ENCODE measurements around the gene SCLT1.
"Not testable (repeated sequence)": the region's sequence is repeated elsewhere in the genome, so short reads cannot be mapped to it uniquely, and the experiment has no call there.

Gene SCLT1

GRCh38 chr4:129069537-129069936 lies 23.8 kb downstream of the SCLT1 start:
- not testable (repeated sequence) for DNase-seq

DNA sequence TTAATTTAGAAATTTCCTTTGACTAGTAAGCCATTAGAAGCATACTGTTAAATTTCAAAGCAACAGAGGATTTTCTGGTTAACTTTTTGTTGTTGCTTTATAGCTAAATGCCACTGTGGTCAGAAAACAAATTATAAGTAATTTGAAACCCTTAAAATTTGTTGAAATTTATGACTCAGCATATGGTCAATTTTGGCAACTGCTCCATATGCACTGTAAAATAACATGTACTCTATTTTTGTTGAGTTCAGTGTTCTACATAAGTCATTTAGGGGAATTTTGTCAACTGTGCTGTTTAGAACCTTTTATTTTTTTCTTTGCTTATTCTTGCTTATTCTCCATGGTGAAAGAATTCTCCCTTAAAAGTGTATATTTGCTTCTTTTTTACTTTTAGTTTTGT lies 28.6 kb downstream of the SCLT1 start:
- no peak for DNase-seq

DNA sequence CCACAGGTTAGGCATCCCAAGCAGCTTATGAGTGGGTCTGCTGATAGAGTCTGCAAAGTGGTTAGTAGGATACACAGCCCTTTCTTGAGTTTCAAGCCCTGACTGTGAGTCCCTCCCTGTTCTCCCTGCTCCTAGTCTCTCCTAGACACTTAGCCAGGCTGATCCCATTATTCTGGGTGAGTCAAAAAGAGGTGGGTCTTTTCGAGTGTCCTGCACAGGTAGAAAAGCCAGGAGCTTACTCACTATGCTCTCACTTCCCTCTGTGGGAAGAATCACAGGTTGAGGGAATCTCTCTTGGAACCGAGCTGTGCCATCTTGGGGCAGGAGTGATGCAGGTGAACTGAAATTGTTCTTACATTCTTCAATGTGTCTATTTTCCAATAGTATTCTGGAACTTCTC lies 29.7 kb downstream of the SCLT1 start:
- DNase-seq = no peak

DNA sequence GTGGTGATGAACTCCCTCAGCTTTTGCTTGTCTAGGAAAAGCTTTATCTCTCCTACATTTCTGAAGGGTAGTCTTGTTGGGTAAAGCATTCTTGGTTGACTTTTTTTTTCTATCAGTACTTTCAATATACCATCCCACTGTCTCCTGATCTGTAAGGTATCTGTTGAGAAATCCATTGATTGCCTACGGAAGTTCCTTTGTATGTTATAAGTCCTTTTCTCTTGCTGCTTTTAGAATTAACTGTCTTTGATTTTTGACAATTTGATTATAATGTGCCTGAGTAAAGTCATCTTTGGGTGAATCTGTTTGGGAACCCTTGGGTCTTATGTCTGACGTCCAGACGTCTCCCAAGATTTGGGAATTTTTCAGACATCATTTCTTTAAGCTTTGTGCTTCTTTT lies 30.8 kb downstream of the SCLT1 start:
- DNase-seq = no peak

DNA sequence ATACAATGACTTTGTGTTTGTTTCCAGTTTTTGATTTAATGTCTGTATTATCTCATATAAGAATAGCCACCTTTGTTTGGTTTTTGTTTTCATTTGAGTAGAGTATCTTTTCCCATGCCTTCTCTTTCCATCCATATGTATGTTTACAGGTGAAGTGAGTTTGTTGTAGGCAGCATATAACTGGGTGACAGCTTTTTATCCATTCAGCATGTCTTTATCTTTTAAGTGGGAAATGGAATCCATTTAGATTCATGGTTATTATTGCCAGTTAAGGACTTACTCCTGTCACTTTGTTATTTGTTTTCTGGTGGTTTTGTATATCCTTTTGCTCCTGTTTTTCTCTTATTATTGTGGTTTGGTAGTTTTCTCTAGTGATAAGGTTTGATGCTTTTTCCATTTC lies 34.3 kb downstream of the SCLT1 start:
- no peak for DNase-seq

GRCh38 chr4:129046055-129046959 lies 47.0 kb downstream of the SCLT1 start:
- DNase-seq = no peak

GRCh38 chr4:129043523-129043922 lies 49.8 kb downstream of the SCLT1 start:
- no peak for DNase-seq

DNA sequence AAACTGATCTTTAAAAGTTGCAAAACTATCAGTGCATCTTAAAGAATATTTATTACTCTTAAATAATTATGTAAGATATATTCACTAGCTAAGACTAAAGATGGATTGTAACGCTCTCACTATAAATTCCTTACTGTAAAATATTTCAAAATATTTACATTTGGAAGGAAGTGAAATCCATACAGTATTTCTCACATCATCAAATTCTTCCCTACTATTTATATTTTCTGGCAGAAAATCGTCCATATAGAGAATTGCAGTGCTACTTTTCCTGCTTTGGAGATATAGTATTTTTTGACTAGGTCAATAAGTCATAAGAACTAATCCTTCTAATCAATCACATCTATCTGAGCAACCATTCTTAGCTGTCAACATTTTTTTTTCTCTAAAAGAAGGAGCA lies 52.9 kb downstream of the SCLT1 start:
- DNase-seq = no peak

- no peak for DNase-seq
Measured at GRCh38 chr4:129037093-129037492, 56.2 kb downstream of the SCLT1 start.

DNA sequence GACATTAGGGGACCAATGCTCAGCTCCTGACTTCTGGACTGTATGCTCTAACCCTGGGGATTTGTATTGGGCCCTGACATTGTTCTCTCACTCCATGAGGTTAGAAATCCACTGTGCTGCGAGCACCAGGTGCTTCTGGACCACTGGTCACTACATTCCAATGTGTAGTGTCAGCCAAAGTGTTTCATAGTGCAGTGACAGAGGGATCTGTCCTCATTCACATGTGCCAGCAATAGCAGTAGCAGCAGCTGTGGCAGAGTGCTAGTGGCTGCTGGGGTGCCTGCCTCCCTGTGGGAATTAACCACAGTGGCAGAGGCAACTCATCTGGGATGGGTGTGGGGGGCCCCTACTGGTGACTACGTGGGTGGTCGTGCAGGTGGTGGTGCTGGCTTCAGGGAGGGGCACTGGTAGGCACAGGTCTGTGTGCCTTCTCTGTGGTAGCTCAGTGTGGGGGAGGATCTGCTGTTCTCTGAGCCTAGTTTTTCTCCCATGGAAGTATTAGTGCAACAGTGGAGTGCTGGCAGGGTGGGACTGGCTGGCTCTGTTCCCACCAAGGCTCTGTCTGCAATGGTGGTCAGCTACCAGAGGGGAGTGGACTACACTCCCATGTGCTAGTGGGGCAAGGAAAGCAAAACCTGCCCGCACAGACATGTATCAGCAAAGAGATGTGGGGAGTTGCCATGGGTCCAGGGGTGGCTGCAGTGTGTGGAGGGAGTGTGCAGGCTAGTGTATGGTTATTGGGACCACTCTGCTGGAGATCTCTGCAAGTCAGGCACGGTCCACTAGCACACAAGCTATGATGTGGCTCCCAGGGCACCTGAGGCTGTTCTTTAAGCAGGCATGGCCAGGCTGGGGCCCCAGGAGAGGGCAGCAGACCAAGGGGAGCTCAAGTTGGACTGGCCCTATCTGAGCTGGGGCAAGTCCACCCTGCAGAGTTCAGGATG lies 78.5 kb downstream of the SCLT1 start:
- no peak for DNase-seq

DNA sequence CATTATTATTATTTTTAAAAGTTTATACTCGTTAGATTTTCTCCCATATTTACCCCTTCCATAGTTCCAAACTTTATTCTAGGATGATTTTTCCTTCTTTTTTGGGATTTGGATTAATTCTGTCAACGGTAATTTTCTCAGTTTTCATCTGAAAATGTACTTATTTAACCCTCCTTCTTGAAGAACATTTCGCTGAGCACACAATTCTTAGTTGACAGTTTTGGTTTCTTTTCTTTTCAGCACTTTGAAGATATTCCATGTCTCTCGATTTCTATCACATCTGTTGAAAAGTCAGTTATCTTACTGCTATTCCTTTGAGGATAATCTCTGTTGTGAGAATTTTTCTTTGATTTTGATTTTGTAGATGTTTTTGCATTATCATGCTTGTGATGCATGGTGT lies 85.2 kb downstream of the SCLT1 start:
- DNase-seq = no peak

DNA sequence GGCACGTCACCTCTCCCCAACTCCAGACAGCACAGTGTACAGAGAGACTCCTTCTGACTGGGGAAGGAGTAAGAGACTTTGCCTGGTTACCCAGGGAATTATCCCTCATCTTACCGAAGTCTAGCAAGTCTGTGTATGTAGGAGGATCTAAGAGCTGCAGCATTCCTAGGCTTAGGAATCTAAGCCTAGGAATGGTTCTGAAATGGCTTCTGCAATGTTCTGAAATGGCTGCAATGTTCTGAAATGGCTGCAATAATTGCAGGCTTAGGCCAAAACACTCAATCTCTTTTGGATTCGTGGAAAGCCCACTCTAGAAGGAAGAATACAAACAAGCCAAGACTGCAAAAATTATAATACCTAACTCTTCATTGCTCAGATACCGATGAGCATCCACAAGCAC lies 106.4 kb downstream of the SCLT1 start:
- no peak for DNase-seq

- no peak for DNase-seq
Measured at GRCh38 chr4:128986019-128986418, 107.3 kb downstream of the SCLT1 start.

DNA sequence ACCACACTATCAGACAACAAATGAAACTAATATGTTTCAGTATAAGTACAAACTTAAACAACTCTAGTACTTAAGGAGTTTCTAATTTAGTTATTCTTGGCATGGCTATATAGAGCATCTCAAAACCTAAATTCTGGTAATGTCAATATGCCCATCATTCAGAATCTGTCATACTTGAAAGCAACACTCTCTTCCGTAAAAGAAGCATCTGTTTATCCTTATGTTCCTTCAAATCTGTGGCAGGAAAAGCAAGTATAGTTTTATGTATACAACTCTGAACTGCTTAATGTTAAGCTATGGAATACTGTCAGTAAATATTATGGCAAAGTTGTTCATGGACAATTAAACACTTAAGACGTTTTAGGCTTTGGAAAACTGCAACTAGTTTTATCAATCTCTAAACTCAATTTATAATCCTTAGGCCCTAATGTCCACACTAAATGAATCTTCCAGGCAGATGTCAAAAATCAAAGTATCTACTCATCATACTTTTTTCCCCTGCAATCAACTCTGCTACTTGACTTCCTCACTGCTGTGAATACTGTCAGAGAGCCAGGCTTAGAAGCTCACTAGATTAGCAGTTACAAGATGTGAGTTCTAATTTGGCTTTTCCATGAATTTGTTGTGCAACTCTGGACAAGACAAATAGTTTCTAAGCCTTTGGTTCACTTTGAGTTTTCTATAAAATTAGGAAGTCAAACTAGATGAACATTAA lies 109.4 kb downstream of the SCLT1 start:
- DNase-seq = no peak

GRCh38 chr4:128981377-128981776 lies 112.0 kb downstream of the SCLT1 start:
- DNase-seq = no peak

GRCh38 chr4:128980816-128981326 lies 112.5 kb downstream of the SCLT1 start:
- DNase-seq = no peak

DNA sequence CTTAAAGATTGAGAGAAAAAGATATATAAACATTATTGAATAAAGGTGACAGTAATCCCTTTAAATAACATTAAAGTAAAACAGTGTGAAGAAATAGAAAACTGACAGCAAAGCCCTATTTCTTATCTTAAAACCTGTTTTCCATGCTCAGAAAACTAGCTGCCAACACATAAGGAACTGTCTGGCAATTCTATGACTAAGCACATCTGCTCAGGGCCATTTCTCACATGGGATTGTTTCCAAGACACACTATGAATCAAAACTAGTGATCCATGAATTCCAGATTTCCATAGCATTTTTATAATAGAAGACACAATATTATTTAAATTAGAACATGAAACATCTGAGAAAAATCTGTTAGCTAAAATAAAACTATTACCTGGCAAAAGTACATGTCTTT lies 113.4 kb downstream of the SCLT1 start:
- DNase-seq = no peak

DNA sequence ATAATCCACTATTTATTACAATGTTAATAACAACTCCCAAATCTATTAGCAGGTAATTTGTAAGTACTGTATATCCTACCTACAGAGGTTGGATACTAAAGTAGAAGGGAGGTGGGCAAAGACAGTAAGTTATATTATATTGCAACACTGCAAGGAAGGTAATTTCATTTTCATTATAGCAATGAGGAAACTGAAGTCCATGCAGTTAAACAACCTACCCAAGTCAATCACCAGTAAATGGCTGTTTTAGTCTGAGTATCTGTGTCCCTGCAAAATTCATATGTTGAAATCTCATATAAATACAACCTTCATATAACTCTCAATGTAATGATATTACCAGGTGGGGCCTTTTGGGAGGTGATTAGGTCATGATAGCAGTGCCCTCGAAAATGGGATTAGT lies 114.4 kb downstream of the SCLT1 start:
- no peak for DNase-seq

DNA sequence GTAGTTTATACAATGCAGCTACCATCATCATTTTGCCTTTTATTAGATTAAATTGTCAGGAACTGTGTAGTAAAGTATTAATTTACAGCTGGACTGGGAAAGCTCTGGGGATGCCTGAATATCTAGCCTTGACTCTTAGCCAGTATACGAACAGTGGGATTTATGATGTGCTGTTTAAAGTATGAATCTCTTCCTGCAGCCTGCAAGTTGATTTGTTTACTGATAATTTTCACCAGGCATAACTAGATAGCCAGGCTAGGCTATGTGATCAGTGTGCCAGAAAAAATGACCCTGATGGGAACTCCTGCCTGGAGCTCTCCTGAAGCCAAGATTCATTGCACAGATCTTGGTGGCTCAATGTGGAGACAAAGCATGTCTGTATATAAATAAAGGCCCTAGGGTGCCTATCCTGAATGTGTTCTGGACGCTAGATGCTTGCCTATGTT lies 119.2 kb downstream of the SCLT1 start:
- DNase-seq = no peak

- DNase-seq = no peak
Measured at GRCh38 chr4:128973384-128973783, 120.0 kb downstream of the SCLT1 start.

GRCh38 chr4:128961405-128961804 lies 131.9 kb downstream of the SCLT1 start:
- no peak for DNase-seq

DNA sequence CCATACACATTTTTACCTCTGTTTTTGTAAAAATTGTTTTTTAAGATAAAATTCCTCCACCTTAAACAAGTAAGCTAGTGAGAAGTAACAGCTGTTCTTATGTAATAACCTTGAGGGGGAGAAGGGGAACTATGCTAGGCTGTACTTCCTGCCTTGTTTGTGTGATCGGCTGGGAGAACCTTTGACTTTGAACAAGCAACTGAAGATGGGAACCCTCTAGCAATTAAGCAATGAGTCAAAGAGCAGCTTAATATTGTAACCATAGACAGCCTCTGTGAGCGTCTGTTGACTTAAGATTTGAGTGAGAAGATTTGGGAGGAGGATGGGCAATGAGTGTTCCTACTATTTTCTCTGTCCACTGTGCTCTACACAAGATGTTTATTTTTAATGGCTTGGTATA lies 135.1 kb downstream of the SCLT1 start:
- no peak for DNase-seq

GRCh38 chr4:128957459-128957858 lies 135.9 kb downstream of the SCLT1 start:
- no peak for DNase-seq
